PFSK-1 (cell line): ENCODE data around the gene TIMMDC1.

Experiments
- FOXP2 ChIP-seq: optimal IDR thresholded peaks from 2 replicates; pipeline ENCODE3; 2011; ENCODE audit warnings: borderline replicate concordance, control low read depth, inconsistent platforms; ENCODE audit not compliant: insufficient read depth; ENCODE audit errors: extremely low read length, extremely low read depth
- POLR2AphosphoS5 ChIP-seq: IDR thresholded peaks from 2 replicates; pipeline ENCODE4 v1.6.1; 2012; ENCODE audit warnings: low read depth, mild to moderate bottlenecking, control low read depth, low read length, moderate library complexity
- SIN3A ChIP-seq: IDR thresholded peaks from 2 replicates; pipeline ENCODE4 v1.6.1; 2012; ENCODE audit warnings: mild to moderate bottlenecking, low read length, moderate library complexity, borderline replicate concordance; ENCODE audit not compliant: insufficient read depth
- TAF1 ChIP-seq: IDR thresholded peaks from 2 replicates; pipeline ENCODE4 v1.6.1; 2012; ENCODE audit warnings: low read length, control low read depth, borderline replicate concordance; ENCODE audit not compliant: insufficient read depth
- TF ChIP-seq, protein P1 (sequence below), 2 experiments: IDR thresholded peaks; 2 replicates each; pipeline versions ENCODE4 v1.6.1 to v1.8.0; 2011 to 2012; ENCODE audit warnings: low read depth in 2 of 2, low read length in 2 of 2, control low read depth in 1 of 2, inconsistent platforms in 1 of 2, mild to moderate bottlenecking in 1 of 2, moderate library complexity in 1 of 2; ENCODE audit not compliant: insufficient read depth in 1 of 2

Gene TIMMDC1

DNA sequence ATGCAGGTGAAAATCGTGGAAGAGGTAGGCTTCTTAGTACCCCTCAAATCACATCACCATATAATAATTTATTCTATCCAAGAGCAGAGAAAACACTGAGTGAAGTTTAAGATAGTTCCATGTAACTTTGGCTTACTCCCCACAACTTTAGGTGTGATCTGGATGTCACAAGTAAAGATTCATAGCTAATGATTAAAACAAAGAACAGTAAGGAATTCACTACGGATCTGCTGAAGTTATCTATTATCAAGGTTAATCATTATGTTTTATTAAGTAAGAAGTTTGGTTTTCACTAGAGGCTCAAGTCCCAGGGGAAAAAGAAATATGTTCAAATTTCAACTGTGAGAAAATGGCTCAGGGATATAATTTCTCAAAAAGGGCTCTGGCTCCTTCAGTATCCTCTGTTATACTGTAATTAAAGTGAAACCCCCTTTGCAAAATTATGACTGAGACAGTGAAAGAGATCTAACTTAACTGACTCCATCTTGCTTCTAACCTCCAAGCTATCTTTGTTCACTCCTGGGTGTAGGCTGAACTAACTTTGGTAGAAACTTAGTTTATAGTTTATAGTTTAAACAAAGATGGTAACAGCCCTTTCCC lies 43.9 kb downstream of the TIMMDC1 start:
- TF ChIP-seq SIN3A (no peak), TAF1 (no peak), POLR2AphosphoS5 (no peak), FOXP2 (no peak)
- TF ChIP-seq, protein P1, sequence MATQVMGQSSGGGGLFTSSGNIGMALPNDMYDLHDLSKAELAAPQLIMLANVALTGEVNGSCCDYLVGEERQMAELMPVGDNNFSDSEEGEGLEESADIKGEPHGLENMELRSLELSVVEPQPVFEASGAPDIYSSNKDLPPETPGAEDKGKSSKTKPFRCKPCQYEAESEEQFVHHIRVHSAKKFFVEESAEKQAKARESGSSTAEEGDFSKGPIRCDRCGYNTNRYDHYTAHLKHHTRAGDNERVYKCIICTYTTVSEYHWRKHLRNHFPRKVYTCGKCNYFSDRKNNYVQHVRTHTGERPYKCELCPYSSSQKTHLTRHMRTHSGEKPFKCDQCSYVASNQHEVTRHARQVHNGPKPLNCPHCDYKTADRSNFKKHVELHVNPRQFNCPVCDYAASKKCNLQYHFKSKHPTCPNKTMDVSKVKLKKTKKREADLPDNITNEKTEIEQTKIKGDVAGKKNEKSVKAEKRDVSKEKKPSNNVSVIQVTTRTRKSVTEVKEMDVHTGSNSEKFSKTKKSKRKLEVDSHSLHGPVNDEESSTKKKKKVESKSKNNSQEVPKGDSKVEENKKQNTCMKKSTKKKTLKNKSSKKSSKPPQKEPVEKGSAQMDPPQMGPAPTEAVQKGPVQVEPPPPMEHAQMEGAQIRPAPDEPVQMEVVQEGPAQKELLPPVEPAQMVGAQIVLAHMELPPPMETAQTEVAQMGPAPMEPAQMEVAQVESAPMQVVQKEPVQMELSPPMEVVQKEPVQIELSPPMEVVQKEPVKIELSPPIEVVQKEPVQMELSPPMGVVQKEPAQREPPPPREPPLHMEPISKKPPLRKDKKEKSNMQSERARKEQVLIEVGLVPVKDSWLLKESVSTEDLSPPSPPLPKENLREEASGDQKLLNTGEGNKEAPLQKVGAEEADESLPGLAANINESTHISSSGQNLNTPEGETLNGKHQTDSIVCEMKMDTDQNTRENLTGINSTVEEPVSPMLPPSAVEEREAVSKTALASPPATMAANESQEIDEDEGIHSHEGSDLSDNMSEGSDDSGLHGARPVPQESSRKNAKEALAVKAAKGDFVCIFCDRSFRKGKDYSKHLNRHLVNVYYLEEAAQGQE (IDR thresholded peaks at IDR 0.05; ENCODE audit: insufficient read depth in 1 of 2, low read depth in 2 of 2, low read length in 2 of 2): no peak

DNA sequence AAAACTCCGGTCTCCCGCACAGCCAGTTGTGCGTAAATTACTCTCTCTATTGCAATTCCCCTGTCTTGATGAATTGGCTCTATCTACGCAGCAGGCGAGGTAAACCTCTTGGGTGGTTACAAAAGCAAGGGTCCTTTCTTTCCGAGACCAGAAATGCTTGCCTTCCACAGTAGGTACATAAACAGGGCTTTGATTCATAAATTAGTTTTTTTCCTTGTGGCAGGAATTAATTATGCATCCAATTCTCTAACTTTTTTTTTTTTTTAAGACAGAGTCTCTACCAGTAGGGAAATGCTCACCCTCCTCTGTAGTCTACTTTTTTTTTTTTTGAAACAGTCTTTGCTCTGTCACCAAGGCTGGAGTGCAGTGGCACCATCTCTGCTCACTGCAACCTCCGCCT lies 44.8 kb downstream of the TIMMDC1 start:
- TF ChIP-seq TAF1 (no peak), FOXP2 (no peak), POLR2AphosphoS5 (no peak), SIN3A (no peak)
- TF ChIP-seq, protein P1 (IDR thresholded peaks at IDR 0.05; ENCODE audit: insufficient read depth in 1 of 2, low read depth in 2 of 2, low read length in 2 of 2): no peak

DNA sequence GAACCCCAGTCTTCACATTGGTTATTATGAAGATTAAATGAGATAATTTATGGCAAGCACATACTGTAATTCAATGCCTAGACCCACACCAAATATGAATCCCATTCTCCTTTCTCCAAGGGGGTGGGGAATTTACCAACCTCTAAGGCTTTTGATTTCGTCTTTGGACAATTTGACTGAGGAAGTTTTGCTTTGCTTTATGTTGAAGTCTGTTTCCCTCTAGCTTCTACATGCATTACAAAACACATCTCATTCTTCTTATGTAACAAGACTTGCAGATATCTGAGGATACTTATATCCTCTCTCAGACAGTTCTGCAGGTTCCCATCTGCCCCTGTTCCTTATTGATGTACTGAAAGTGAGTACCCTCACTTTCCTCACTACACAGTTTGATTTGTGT lies 48.9 kb downstream of the TIMMDC1 start:
- TF ChIP-seq, protein P1 (IDR thresholded peaks at IDR 0.05; ENCODE audit: insufficient read depth in 1 of 2, low read depth in 2 of 2, low read length in 2 of 2): no peak
- TF ChIP-seq POLR2AphosphoS5 (no peak), TAF1 (no peak), SIN3A (no peak), FOXP2 (no peak)

DNA sequence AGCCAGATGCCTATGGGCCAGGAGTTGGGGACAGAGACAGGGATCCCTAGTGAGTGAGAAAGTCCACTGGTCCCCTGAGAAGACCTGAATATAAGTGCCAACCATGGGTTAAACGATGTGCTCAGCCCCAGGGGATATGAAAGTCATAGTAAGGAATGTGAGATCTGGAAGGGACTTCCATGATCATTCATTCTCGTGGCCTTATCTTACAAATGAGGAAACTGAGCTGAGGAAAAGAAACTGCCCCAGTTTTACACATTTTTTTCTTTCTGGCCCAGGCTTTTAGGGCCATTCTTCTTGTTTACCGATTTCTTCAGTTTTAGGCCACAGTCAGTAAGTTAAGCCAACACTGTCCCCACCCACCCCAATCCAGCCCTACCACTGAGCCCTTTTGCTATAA lies 50.0 kb downstream of the TIMMDC1 start:
- TF ChIP-seq SIN3A: no peak

DNA sequence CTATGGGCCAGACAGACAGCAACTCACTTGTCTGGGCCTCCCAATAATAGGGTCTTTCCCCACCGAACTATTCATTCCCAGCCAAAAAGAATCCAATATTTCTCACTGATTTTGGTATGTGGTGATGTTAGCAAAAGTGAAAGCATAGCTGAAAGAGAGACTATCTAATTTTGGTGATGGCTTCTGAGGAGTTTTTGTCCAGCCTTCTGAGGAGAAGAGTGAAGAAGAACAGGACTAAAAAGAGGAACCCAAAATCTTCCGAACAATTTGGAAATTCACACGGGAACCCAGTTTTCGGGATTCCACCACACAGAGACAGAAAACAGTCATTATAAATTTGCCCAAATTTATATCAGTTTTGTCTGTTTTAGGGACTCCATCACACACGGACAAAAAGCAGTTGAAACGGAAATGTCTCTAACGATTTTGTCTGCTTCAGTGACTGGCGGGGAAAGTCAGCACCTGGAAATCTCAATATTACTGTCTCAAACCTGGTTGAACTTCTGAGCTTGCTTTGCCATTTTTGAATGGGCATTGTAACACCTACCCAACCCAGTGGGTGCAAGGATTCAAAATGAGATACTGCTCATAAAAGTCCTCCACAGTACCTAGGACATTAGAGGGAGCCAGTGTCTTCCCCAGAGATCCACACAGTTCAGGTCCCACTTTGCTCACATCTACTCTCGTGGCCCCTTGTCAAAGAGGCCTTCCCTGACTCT lies 52.0 kb downstream of the TIMMDC1 start:
- TF ChIP-seq FOXP2: no peak
- TF ChIP-seq TAF1: no peak
- TF ChIP-seq, protein P1 (IDR thresholded peaks at IDR 0.05; ENCODE audit: insufficient read depth in 1 of 2, low read depth in 2 of 2, low read length in 2 of 2): no peak
